PC-9 (cell line): ENCODE measurements around the gene GRK2. TPM values are rescaled to one million over a fixed set of nuclear protein-coding genes. Genes with fewer than 3 reads are reported as not detected.

Experiments
- BruUV-seq: library from RNA; stranded (reverse); fragments of 400-500 nt; replicated peaks from 2 replicates; lab custom pipeline; 2021; lab: Mats Ljungman, UMichigan
- CTCF ChIA-PET: fragments of 300-600 bp; sonication (Branson Sonifier 250); formaldehyde crosslinking; loops from one replicate; lab custom pipeline; 2022; ENCODE audit warnings: antibody characterized with exemption; lab: Charles Lee
- POLR2A ChIA-PET: fragments of 300-600 bp; sonication (Branson Sonifier 250); formaldehyde crosslinking; loops from one replicate; lab custom pipeline; 2022; ENCODE audit warnings: antibody characterized with exemption; ENCODE audit not compliant: unreplicated experiment; lab: Charles Lee
- DNase-seq, 2 experiments: peaks; one replicate each; pipeline versions ENCODE4 v3.0.0 to v3.0.0-alpha.2; 2015 to 2022; ENCODE audit warnings: mixed read lengths in 1 of 2
- H2AFZ ChIP-seq: fragments of 200-600 bp; sonication (generic); 2 replicates; pipeline ENCODE4 v1.8.1; 2017; ENCODE audit warnings: antibody characterized with exemption
- H3F3A ChIP-seq: fragments of 200-600 bp; sonication (generic); 2 replicates; pipeline ENCODE4 v1.8.1; 2017; ENCODE audit warnings: antibody characterized with exemption, mild to moderate bottlenecking, low read depth; ENCODE audit not compliant: insufficient read depth
- H3K27ac ChIP-seq: fragments of 200-600 bp; sonication (generic); 2 replicates; pipeline ENCODE4 v1.6.1; 2016; ENCODE audit warnings: mixed run types
- H3K27me3 ChIP-seq: fragments of 200-600 bp; sonication (generic); 2 replicates; pipeline ENCODE4 v1.6.1; 2016; ENCODE audit warnings: low read depth, mixed run types; ENCODE audit not compliant: insufficient read depth
- H3K36me3 ChIP-seq: fragments of 200-600 bp; sonication (generic); 2 replicates; pipeline ENCODE4 v1.6.1; 2016; ENCODE audit warnings: low read depth, mixed run types
- H3K4me1 ChIP-seq: fragments of 200-600 bp; sonication (generic); replicated peaks from 2 replicates; pipeline ENCODE4 v1.6.1; 2016; ENCODE audit warnings: mixed run types; ENCODE audit not compliant: insufficient read depth
- H3K4me2 ChIP-seq: fragments of 200-600 bp; sonication (generic); 2 replicates; pipeline ENCODE4 v1.6.1; 2017; ENCODE audit warnings: mixed run types
- H3K4me3 ChIP-seq: fragments of 200-600 bp; sonication (generic); 2 replicates; pipeline ENCODE4 v1.6.1; 2016; ENCODE audit warnings: mixed run types
- H3K79me2 ChIP-seq: fragments of 200-600 bp; sonication (generic); 2 replicates; pipeline ENCODE4 v1.6.1; 2017; ENCODE audit warnings: low read depth, mixed run types
- H3K9me2 ChIP-seq: fragments of 200-600 bp; sonication (generic); 2 replicates; pipeline ENCODE4 v1.8.1; 2017; ENCODE audit warnings: mild to moderate bottlenecking; ENCODE audit not compliant: insufficient read depth
- H3K9me3 ChIP-seq: fragments of 200-600 bp; sonication (generic); 2 replicates; pipeline ENCODE4 v1.8.1; 2016; ENCODE audit warnings: low read depth; ENCODE audit not compliant: insufficient read depth
- H4K20me1 ChIP-seq: fragments of 200-600 bp; sonication (generic); 2 replicates; pipeline ENCODE4 v1.8.1; 2017; ENCODE audit not compliant: insufficient read depth
- CTCF ChIP-seq: fragments of 200-600 bp; sonication (generic); conservative IDR thresholded peaks from 2 replicates; pipeline ENCODE4 v1.6.1; 2017; ENCODE audit warnings: mixed run types, antibody characterized with exemption, mild to moderate bottlenecking, moderate library complexity
- EZH2 ChIP-seq: fragments of 200-600 bp; sonication (generic); IDR thresholded peaks from 2 replicates; pipeline ENCODE4 v1.8.0; 2017; ENCODE audit warnings: antibody characterized with exemption, low read depth
- intact Hi-C: fragments of 100-400 bp; cut with micrococcal nuclease; formaldehyde crosslinking; loops from one replicate; pipeline ENCODE4 v1.10.0; 2022; ENCODE audit not compliant: unreplicated experiment
- total RNA-seq: library from RNA; stranded (reverse); gene quantifications from 2 replicates; pipeline ENCODE4 v1.2.3, GENCODE V29; 2021

Gene GRK2
- total RNA-seq, 1 experiment from 2014 or later = 76.7 TPM

GRCh38 chr11:67320011-67320410, 53.7 kb downstream of the GRK2 start:
- BruUV-seq = no TSS peak
- Histone ChIP-seq H3K27me3 (no peaks in the 10 kb centered on the region), H3K4me3 (no peak overlapping the region), H3K4me2 (no peak overlapping the region; the same call in 1 of the 2 replicates), H3K9me2 (no peaks in the 10 kb centered on the region), H3K27ac (no peak overlapping the region), H2AFZ (no peak overlapping the region), H3K79me2 (peaks cover 30% of the 10 kb centered on the region), H3K4me1 (peaks cover 17% of the 10 kb centered on the region), H3K36me3 (no peaks in the 10 kb centered on the region), H3F3A (peaks cover 25% of the 10 kb centered on the region; the same call in 1 of the 2 replicates), H4K20me1 (no peaks in the 10 kb centered on the region), H3K9me3 (no peaks in the 10 kb centered on the region)
- DNase-seq = no peak
- ChIA-PET CTCF (interaction anchor here (0.6 to 0.8 kb wide), 2 partner anchors 26 to 1098 kb away, joined by 3 to 4 read pairs; no protein-coding TSS in a partner anchor), POLR2A (no interaction called here)
- TF ChIP-seq CTCF (no peak), EZH2 (no peak)
- intact Hi-C loops = no loop called here

DNA sequence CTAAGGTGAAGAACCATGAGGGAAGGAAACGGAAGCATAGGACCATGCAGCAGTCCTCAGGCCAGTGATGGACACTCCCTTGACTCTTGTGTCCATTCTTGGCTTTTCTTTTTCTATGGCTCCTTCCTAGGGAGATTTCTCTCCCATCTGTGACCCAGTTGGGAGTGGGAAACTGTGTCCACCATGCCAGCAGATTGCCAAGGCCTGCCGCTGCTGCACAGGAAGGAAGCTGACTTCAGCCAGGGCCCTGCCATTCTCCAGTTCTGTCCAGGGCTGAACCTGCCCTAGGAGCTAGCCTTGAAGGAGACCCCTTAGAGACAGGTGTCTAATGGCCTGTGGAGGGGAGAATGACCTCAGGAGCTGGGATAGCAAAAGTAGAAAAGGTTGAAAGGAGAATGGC, 54.4 kb downstream of the GRK2 start:
- H3K9me3 ChIP-seq = no peaks in the 10 kb centered on the region
- H3K27me3 ChIP-seq = no peaks in the 10 kb centered on the region
- BruUV-seq = no TSS peak
- intact Hi-C loops = no loop called here
- H3K79me2 ChIP-seq = peaks cover 30% of the 10 kb centered on the region
- H3K27ac ChIP-seq = no peak overlapping the region
- TF ChIP-seq CTCF = no peak
- TF ChIP-seq EZH2 = no peak
- no peaks in the 10 kb centered on the region for H3K36me3 ChIP-seq
- no peaks in the 10 kb centered on the region for H3K9me2 ChIP-seq
- no peak overlapping the region for H3K4me2 ChIP-seq
- no peaks in the 10 kb centered on the region for H4K20me1 ChIP-seq
- H2AFZ ChIP-seq = no peak overlapping the region
- POLR2A ChIA-PET = no interaction called here
- H3F3A ChIP-seq = peaks cover 21% of the 10 kb centered on the region; the same call in 1 of the 2 replicates
- H3K4me1 ChIP-seq = peaks cover 15% of the 10 kb centered on the region
- CTCF ChIA-PET = interaction anchor here (0.6 to 0.8 kb wide), 2 partner anchors 26 to 1098 kb away, joined by 3 to 4 read pairs; no protein-coding TSS in a partner anchor
- no peak overlapping the region for H3K4me3 ChIP-seq
- DNase-seq = no peak

GRCh38 chr11:67321313-67321871, 55.1 kb downstream of the GRK2 start:
- peaks cover 12% of the 10 kb centered on the region for H3K4me1 ChIP-seq
- H3K9me2 ChIP-seq = no peaks in the 10 kb centered on the region
- H3K9me3 ChIP-seq = no peaks in the 10 kb centered on the region
- H3K4me3 ChIP-seq = no peak overlapping the region
- no peak overlapping the region for H3K27ac ChIP-seq
- TF ChIP-seq CTCF (no peak), EZH2 (no peak)
- no peaks in the 10 kb centered on the region for H3K36me3 ChIP-seq
- H3K27me3 ChIP-seq = no peaks in the 10 kb centered on the region
- CTCF ChIA-PET = interaction anchor here (0.5 kb wide), 1 partner anchor 69 kb away, joined by 14 read pairs; no protein-coding TSS in a partner anchor
- peaks cover 27% of the 10 kb centered on the region; the same call in 1 of the 2 replicates for H3F3A ChIP-seq
- no peak for DNase-seq
- no peak overlapping the region for H3K4me2 ChIP-seq
- no peak overlapping the region for H2AFZ ChIP-seq
- BruUV-seq = no TSS peak
- H4K20me1 ChIP-seq = no peaks in the 10 kb centered on the region
- POLR2A ChIA-PET = interaction anchor here (0.5 kb wide), 1 partner anchor 17 kb away, joined by 5 read pairs; no protein-coding TSS in a partner anchor
- peaks cover 30% of the 10 kb centered on the region for H3K79me2 ChIP-seq
- intact Hi-C loops = no loop called here
